Activated CD4-positive, alpha-beta T cell treated with anti-CD3 and anti-CD28 coated beads, Interleukin-2, Interleukin-4, amounts not matched to agents 100 ng/mL and 50 ng/mL, durations not matched to agents 16 hours and 8 hours (primary cell): Measurements from ENCODE around the gene UBD.

ENCODE experiments used
- DNase-seq: peaks from one replicate; pipeline ENCODE4 v3.0.0-alpha.2; 2020; ENCODE audit warnings: low spot score

The UBD gene

DNA sequence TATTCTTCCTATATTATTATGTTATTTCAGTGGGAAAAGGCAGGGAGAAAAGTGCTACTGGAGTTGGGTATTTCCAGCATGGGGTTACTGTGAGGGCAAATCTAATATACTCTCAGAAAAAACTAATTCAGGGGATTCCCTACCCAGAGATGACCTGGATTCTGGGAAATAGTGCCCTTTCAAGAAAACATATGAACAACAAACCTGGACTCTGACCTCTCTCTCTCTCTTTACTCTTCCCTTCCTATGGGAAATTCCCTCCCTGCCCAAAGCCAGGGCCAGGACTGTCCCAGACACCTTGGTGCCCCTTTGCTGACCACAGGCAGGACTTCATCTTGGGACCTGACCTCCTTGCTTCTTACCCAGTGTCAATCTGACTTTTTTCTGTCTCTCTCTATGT, 1.6 kb upstream of the UBD start:
- no peak for DNase-seq

DNA sequence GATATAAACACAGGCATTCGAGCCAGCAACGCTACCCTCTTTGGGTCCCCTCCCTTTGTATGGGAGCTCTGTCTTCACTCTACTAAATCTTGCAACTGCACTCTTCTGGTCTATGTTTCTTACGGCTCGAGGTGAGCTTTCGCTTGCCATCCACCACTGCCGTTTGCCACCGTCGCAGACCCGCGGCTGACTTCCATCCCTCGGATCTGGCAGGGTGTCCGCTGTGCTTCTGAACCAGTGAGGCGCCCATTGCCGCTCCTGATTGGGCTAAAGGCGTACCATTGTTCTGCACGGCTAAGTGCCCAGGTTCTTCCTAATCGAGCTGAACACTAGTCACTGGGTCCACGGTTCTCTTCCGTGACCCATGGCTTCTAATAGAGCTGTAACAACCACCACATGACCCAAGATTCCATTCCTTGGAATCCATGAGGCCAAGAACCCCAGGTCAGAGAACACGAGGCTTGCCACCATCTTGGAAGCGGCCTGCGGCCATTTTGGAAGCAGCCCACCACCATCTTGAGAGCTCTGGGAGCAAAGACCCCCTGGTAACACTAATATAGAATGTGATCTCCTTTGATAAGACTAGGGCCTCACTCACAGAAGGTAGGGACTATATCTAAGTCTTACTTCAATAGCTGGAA, 973 bp downstream of the UBD start:
- no peak for DNase-seq

DNA sequence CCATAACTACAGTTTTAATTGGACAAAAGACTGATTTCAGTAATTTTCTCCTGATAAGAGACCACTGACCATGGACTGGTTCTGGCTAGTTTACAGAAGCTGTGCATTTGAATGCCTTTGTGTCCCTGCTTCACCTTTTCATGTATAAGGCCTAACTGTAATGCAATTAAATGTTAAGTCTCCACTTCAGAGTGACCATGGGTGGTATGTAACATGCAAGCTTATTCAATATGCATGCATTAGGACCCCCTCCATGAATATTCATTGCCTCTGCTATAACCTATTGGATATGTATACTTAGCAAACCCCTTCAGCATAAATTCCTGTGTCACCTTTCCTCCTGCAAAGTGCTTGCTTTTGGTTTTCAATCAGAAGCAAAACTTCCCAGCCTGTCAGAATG, 2.2 kb downstream of the UBD start:
- DNase-seq: no peak

DNA sequence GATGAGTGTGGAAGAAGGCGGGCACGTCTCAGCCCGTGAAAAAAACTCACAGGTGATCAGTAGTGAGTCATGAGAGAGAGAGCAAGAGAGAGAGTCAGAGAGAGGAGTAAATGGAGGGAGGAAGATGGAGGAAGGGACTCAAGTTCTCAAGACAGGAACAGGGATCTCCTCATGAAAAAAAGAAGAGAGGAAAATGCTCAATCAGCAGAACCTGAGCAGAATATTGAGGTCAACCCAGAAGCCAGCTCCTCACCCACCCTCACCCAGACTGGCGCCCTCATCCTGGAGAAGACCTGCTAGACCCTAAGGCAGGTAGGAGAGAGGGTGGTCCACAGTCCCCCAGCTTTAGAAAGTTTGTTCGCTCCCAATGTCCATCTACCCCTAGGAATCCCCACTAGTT, 4.8 kb downstream of the UBD start:
- DNase-seq: no peak

- no peak for DNase-seq
These were observed 6.1 kb downstream of the UBD start for GRCh38 chr6:29553268-29554057.

GRCh38 chr6:29552512-29553051, 7.0 kb downstream of the UBD start:
- DNase-seq: peak; percentile 60

GRCh38 chr6:29547573-29547972, 12.0 kb downstream of the UBD start:
- DNase-seq: peak; percentile 66

DNA sequence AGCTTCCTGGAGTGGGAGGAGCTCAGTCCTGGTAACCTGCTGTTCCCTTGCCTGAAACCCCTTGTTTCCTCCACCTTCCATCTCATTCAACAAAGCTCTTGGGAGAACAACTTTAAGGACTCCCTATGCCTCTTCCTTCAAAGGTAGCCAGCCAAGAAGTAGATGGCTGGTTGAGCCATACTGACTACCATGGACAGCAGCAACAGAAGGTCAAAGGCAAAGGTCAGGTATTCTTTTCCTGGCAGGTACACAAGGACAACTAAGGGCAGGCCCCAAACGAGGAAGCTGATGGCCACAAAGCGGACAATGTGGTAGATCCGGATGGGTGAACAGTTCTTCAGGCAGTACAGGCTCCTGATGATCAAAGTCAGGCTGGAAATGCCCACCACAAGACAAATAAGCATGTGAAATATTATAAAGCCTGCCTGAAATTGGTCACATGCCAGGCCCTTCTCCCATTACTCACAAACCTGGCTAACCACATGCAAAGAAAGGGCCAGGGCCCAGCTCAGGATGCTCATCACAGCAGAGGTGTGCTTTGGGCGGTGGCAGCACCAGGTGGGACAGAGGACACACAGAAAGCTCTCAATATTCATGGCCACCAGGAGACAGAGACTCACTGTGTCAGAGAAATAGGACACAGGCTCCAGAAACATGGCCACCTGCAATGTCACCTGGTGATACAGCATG, 21.7 kb downstream of the UBD start:
- DNase-seq: no peak

GRCh38 chr6:29532320-29532951, 27.1 kb downstream of the UBD start:
- DNase-seq: no peak

GRCh38 chr6:29531668-29532067, 27.9 kb downstream of the UBD start:
- DNase-seq: no peak

GRCh38 chr6:29530671-29531310, 28.7 kb downstream of the UBD start:
- no peak for DNase-seq

DNA sequence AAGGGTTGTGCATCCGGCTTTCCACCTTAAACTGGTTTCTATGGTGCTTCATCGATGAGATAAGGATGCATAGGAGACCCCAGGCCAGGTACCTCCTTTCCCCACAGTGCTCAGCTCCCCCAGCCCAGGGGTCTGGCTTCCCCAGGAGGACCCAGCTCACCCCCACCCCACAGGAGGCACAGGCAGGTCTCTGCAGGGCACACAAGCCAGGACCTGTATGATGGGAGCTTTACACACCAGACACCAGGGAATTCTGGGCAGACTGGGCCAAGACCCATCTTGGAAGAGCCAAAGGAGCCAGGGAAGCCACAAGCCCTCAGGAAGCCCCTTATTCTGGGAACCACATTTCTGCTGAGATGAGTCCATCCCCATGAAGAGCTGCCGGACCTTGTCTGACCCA, 29.6 kb downstream of the UBD start:
- DNase-seq: no peak

- DNase-seq: no peak
These were observed 30.5 kb downstream of the UBD start for GRCh38 chr6:29528988-29529560.

DNA sequence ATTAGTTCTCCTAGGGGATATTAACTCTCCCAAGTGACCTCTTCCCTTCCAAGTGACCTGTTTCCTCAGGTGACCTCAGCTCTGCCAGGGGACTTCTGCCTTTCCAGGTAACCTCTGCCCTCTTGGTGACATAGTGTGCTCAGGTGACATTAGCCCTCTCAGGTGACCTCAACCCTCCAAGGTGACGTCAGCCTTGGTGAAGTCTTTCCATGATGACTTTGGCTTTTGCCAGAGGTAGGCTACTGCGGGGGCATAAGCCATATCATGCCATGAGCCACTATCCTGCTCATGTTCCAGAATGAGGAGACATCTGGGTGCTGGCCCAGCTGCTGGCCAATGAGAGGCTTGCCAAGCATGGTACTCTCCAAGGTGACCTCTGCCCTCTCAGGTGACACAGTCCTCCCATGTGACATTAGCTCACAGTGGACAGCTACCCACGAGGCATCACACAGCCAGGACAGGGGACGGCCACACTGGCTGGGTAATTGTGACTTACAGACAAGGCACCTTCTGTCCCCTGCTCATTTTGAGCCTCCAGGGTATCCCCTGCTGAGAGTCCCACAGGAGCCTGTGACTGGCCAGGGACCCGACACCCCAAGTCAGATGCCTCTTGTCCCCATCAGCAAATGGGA, 31.1 kb downstream of the UBD start:
- DNase-seq: no peak

DNA sequence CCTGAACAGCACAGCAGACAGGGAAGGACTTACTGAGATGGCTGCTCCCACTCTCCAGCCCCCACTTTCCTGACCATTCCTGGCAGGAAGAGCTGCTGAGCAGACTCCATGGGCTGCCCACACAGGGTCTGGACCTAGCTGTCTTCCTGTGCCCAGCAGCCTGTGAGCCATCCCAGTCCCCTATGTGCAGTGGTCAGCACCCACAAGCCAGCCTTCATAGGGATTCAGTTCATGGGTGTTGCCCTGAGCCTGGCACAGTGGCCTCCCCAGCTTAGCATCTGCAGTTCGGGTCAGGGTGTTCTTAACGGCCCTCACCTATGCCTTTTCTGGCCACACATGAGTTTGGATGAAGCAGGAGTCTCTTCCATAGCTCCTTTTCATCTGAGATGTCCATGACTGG, 32.0 kb downstream of the UBD start:
- no peak for DNase-seq

- DNase-seq: no peak
These were observed 32.4 kb downstream of the UBD start for GRCh38 chr6:29527126-29527525.

GRCh38 chr6:29525311-29525639, 34.3 kb downstream of the UBD start:
- DNase-seq: no peak

GRCh38 chr6:29524444-29525310, 34.9 kb downstream of the UBD start:
- no peak for DNase-seq

DNA sequence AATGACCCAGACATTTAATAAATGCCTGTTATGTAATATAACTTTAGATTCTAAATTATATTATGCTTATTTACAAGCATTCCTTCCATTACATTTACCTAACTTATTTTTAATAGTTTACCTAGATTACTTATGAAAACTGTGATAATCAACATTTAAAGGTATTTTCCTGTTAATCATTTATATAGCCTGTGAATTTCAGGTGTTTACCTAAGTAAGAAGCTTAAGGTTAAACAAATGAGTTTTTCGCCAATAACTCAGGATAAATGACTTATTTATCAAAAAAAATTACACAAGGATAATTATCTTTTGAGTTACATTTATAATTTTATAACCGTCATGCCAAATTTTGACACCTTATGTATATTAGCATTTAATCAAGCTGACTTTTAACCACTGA, 35.5 kb downstream of the UBD start:
- no peak for DNase-seq

GRCh38 chr6:29522227-29522626, 37.3 kb downstream of the UBD start:
- no peak for DNase-seq
